Stimulated activated CD4-positive, alpha-beta T cell treated with anti-CD3 and anti-CD28 coated beads, Interleukin-4, amount 100 ng/mL, for 1 hour (primary cell): ENCODE measurements around the gene PPIA.
A peak's percentile ranks its signal among the peaks of the same experiment; 100 is the strongest.
"Not testable (repeated sequence)": the region's sequence is repeated elsewhere in the genome, so short reads cannot be mapped to it uniquely, and the experiment has no call there.

Experiments used
- DNase-seq: peaks from one replicate; pipeline ENCODE4 v3.0.0-alpha.2; 2020

The PPIA gene

GRCh38 chr7:44843440-44843839, 47.0 kb downstream of the PPIA start:
- DNase-seq, result not testable (repeated sequence)

DNA sequence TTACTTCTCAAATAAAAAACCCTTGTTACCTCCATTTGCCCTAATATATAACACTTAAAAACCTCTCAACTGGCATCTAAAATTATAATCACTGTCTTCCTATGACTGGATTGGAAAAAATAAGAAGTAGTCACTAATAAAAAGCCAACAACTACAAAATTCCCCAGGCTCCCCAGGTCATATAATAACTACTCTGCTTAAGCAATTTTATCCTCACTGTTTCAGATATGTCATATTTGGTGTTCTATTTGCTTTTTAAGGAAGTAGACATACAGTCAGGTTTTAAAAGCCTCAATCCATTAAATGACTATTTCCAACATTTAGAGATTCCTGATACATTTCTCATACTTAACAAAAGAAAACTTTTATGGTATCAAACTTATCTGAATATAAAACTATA, 49.0 kb downstream of the PPIA start:
- no peak for DNase-seq

DNA sequence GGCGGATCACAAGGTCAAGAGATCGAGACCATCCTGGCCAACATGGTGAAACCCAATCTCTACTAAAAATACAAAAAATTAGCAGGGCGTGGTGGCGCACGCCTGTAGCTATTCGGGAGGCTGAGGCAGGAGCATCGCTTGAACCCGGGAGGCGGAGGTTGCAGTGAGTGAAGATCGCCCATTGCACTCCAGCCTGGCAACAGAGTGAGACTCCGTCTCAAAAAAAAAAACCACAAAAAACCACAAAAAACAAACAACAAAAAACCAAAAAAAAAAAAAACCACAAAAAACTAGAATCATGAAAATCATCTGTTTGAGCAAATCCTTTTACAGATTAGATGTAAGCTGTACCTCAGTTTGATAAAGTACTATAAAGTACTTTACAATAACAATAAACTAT, 49.9 kb downstream of the PPIA start:
- not testable (repeated sequence) for DNase-seq

GRCh38 chr7:44846816-44847508, 50.5 kb downstream of the PPIA start:
- DNase-seq, result no peak

- DNase-seq, result peak; percentile 84
Measured at GRCh38 chr7:44847509-44847919, 51.0 kb downstream of the PPIA start.

GRCh38 chr7:44847920-44848634, 51.6 kb downstream of the PPIA start, which contains the start of gene H2AZ2:
Gene H2AZ2 (minus strand): TSS chr7:44848087. CDS start chr7:44847971, 116 bp downstream.
- peak; percentile 100 for DNase-seq

GRCh38 chr7:44849259-44849884, 52.9 kb downstream of the PPIA start:
- DNase-seq, result no peak

DNA sequence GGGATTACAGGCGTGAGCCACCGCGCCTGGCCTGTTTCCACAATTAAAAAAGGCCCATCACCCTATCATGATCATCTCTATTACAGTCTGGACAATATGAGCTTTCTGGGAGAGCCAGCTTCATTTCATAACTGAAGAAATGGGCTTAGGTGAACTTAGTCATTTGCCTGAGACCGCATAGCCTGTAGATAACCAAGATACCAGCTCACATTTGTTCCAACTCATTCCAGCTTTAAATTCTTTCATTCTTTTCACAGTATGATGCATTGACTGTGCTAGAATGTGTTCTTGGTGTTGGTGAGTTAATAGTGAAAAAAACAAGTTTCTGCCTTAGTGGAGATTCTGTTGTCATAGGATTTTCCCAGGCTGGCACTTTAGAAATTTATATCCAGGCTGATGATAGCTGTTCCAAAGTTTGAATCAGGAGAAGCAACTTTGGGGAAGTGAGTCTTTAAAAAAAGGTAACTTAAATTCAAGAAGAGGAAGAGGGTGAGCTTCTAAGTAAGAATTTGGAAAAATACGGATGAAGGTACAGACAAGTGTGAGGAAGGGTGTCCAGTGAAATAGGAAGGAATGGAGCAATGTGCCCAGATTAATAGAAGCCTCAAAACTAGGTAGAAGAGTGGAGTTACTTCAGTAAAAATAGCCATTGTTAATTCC, 53.5 kb downstream of the PPIA start:
- DNase-seq, result no peak

- no peak for DNase-seq
Measured at GRCh38 chr7:44852590-44852989, 56.1 kb downstream of the PPIA start.
